HG02678 (cell line): ENCODE measurements around the gene SH3PXD2A.

Experiments
- ATAC-seq: cut with Tn5 transposase; IDR thresholded peaks from one replicate; pipeline ENCODE4 v1.9.1; 2021; ENCODE audit warnings: mild to moderate bottlenecking, moderate library complexity; ENCODE audit not compliant: unreplicated experiment

The SH3PXD2A gene

GRCh38 chr10:103632247-103632642, 223.1 kb downstream of the SH3PXD2A start:
- no peak for ATAC-seq

- ATAC-seq, result no peak
These were observed 225.2 kb downstream of the SH3PXD2A start for GRCh38 chr10:103630156-103630555.

GRCh38 chr10:103629581-103629980, 225.8 kb downstream of the SH3PXD2A start:
- ATAC-seq, result no peak

- no peak for ATAC-seq
These were observed 227.5 kb downstream of the SH3PXD2A start for GRCh38 chr10:103627893-103628292.

GRCh38 chr10:103627111-103627892, 228.1 kb downstream of the SH3PXD2A start:
- ATAC-seq, result no peak

GRCh38 chr10:103626178-103626577, 229.2 kb downstream of the SH3PXD2A start:
- ATAC-seq, result no peak

- ATAC-seq, result no peak
These were observed 232.3 kb downstream of the SH3PXD2A start for GRCh38 chr10:103622935-103623574.

- ATAC-seq, result no peak
These were observed 233.1 kb downstream of the SH3PXD2A start for GRCh38 chr10:103622286-103622685.

GRCh38 chr10:103621783-103622125, 233.6 kb downstream of the SH3PXD2A start:
- ATAC-seq, result no peak

- no peak for ATAC-seq
These were observed 234.2 kb downstream of the SH3PXD2A start for GRCh38 chr10:103620891-103621782.

GRCh38 chr10:103620352-103620740, 235.0 kb downstream of the SH3PXD2A start:
- no peak for ATAC-seq

GRCh38 chr10:103619424-103620351, 235.7 kb downstream of the SH3PXD2A start:
- no peak for ATAC-seq

GRCh38 chr10:103618575-103619423, 236.6 kb downstream of the SH3PXD2A start:
- no peak for ATAC-seq

- ATAC-seq, result no peak
These were observed 237.6 kb downstream of the SH3PXD2A start for GRCh38 chr10:103617602-103618385.

GRCh38 chr10:103616705-103617601, 238.4 kb downstream of the SH3PXD2A start:
- no peak for ATAC-seq

- ATAC-seq, result no peak
These were observed 240.8 kb downstream of the SH3PXD2A start for GRCh38 chr10:103614306-103615158.

- ATAC-seq, result no peak
These were observed 241.8 kb downstream of the SH3PXD2A start for GRCh38 chr10:103613616-103614015.
